Measurements from ENCODE around the gene PFN1. TPM values are rescaled to one million over a fixed set of nuclear protein-coding genes. Genes with fewer than 3 reads are reported as not detected.

Gene PFN1
- total and polyA plus RNA-seq, 4 donors, result 95.4 to 299 (median 244) TPM

Small RNAs within 50 kb of the gene (small RNA-seq; reads per million reads assigned to genes)
- 0.08 reads per million for gene MIR6864 (ENCODE audit: low replicate concordance)
- gene MIR6865 (ENCODE audit: low replicate concordance), result not detected

Other genes starting within 250 kb of the PFN1 start
- 10 to 100 TPM; 20.5 to 22.4 TPM for gene PELP1, start 244.4 kb downstream of the PFN1 start, total RNA-seq
- 10 to 100 TPM; 60.7 to 70.8 TPM for gene PELP1, start 244.4 kb downstream of the PFN1 start, polyA plus RNA-seq (ENCODE audit: insufficient read length in 2 of 2)
- gene ARRB2, start 237.9 kb downstream of the PFN1 start, total RNA-seq, result 10 to 100 TPM; 21.2 to 33.9 TPM
- gene ARRB2, start 237.9 kb downstream of the PFN1 start, polyA plus RNA-seq (ENCODE audit: insufficient read length in 2 of 2), result 100 to 1,000 TPM in 1 of 2 donors, 10 to 100 TPM in 1; 99.0 to 105 TPM
- 10 to 100 TPM in 1 of 2 donors, 1 to 10 TPM in 1; 9.5 to 32.1 TPM for gene MED11, start 217.1 kb downstream of the PFN1 start, total RNA-seq
- gene MED11, start 217.1 kb downstream of the PFN1 start, polyA plus RNA-seq (ENCODE audit: insufficient read length in 2 of 2), result 10 to 100 TPM; 27.3 to 27.4 TPM
- gene ZMYND15, start 208.7 kb downstream of the PFN1 start, total RNA-seq, result 1 to 10 TPM in 1 of 2 donors, under 1 TPM in 1; 0.89 to 2.0 TPM
- gene ZMYND15, start 208.7 kb downstream of the PFN1 start, polyA plus RNA-seq (ENCODE audit: insufficient read length in 2 of 2), result 1 to 10 TPM; 1.4 to 2.5 TPM
- 1 to 10 TPM; 7.5 to 8.0 TPM for gene CXCL16, start 208.6 kb downstream of the PFN1 start, total RNA-seq
- 10 to 100 TPM; 18.4 to 18.8 TPM for gene CXCL16, start 208.6 kb downstream of the PFN1 start, polyA plus RNA-seq (ENCODE audit: insufficient read length in 2 of 2)
- gene TM4SF5, start 176.6 kb downstream of the PFN1 start, total RNA-seq, result not detected
- gene TM4SF5, start 176.6 kb downstream of the PFN1 start, polyA plus RNA-seq (ENCODE audit: insufficient read length in 2 of 2), result not detected
- 1 to 10 TPM in 1 of 2 donors, under 1 TPM in 1; 0.99 to 2.0 TPM for gene VMO1, start 162.2 kb downstream of the PFN1 start, total RNA-seq
- gene VMO1, start 162.2 kb downstream of the PFN1 start, polyA plus RNA-seq (ENCODE audit: insufficient read length in 2 of 2), result 1 to 10 TPM; 2.0 to 2.7 TPM
- not detected for gene GLTPD2, start 159.6 kb downstream of the PFN1 start, total RNA-seq
- 1 to 10 TPM; 3.5 to 5.2 TPM for gene GLTPD2, start 159.6 kb downstream of the PFN1 start, polyA plus RNA-seq (ENCODE audit: insufficient read length in 2 of 2)
- 100 to 1,000 TPM in 1 of 2 donors, 10 to 100 TPM in 1; 94.1 to 146 TPM for gene PSMB6, start 152.4 kb downstream of the PFN1 start, total RNA-seq
- 100 to 1,000 TPM; 143 to 147 TPM for gene PSMB6, start 152.4 kb downstream of the PFN1 start, polyA plus RNA-seq (ENCODE audit: insufficient read length in 2 of 2)
- gene PLD2, start 141.4 kb downstream of the PFN1 start, total RNA-seq, result 10 to 100 TPM; 14.2 to 42.8 TPM
- gene PLD2, start 141.4 kb downstream of the PFN1 start, polyA plus RNA-seq (ENCODE audit: insufficient read length in 2 of 2), result 10 to 100 TPM; 29.8 to 46.9 TPM
- gene MINK1, start 115.2 kb downstream of the PFN1 start, total RNA-seq, result 10 to 100 TPM; 33.5 to 35.0 TPM
- 10 to 100 TPM; 67.2 to 86.2 TPM for gene MINK1, start 115.2 kb downstream of the PFN1 start, polyA plus RNA-seq (ENCODE audit: insufficient read length in 2 of 2)
- 1 to 10 TPM; 1.9 to 4.7 TPM for gene C17orf107, start 49.0 kb downstream of the PFN1 start, total RNA-seq
- gene C17orf107, start 49.0 kb downstream of the PFN1 start, polyA plus RNA-seq (ENCODE audit: insufficient read length in 2 of 2), result 1 to 10 TPM; 2.8 to 3.7 TPM
- under 1 TPM; 0.69 to 0.99 TPM for gene CHRNE, start 45.4 kb downstream of the PFN1 start, total RNA-seq
- 1 to 10 TPM; 1.1 to 1.9 TPM for gene CHRNE, start 45.4 kb downstream of the PFN1 start, polyA plus RNA-seq (ENCODE audit: insufficient read length in 2 of 2)
- under 1 TPM in 1 of 2 donors, not detected in 1; 0.06 TPM for gene GP1BA, start 16.3 kb downstream of the PFN1 start, total RNA-seq
- gene GP1BA, start 16.3 kb downstream of the PFN1 start, polyA plus RNA-seq (ENCODE audit: insufficient read length in 2 of 2), result 1 to 10 TPM in 1 of 2 donors, under 1 TPM in 1; 0.57 to 1.6 TPM
- 10 to 100 TPM; 57.2 to 63.0 TPM for gene SLC25A11, start 8.5 kb downstream of the PFN1 start, total RNA-seq
- 10 to 100 TPM; 84.0 to 95.2 TPM for gene SLC25A11, start 8.5 kb downstream of the PFN1 start, polyA plus RNA-seq (ENCODE audit: insufficient read length in 2 of 2)
- 10 to 100 TPM; 23.5 to 72.5 TPM for gene RNF167, start 8.3 kb downstream of the PFN1 start, total RNA-seq
- 100 to 1,000 TPM; 113 to 133 TPM for gene RNF167, start 8.3 kb downstream of the PFN1 start, polyA plus RNA-seq (ENCODE audit: insufficient read length in 2 of 2)
- 1 to 10 TPM; 4.9 to 7.3 TPM for gene ENO3, start 2.6 kb upstream of the PFN1 start, total RNA-seq
- 10 to 100 TPM in 1 of 2 donors, 1 to 10 TPM in 1; 8.1 to 17.1 TPM for gene ENO3, start 2.6 kb upstream of the PFN1 start, polyA plus RNA-seq (ENCODE audit: insufficient read length in 2 of 2)
- 10 to 100 TPM; 36.8 to 85.2 TPM for gene SPAG7, start 19.3 kb upstream of the PFN1 start, total RNA-seq
- 10 to 100 TPM; 94.7 to 96.6 TPM for gene SPAG7, start 19.3 kb upstream of the PFN1 start, polyA plus RNA-seq (ENCODE audit: insufficient read length in 2 of 2)
- gene CAMTA2, start 39.1 kb upstream of the PFN1 start, total RNA-seq, result 10 to 100 TPM; 12.6 to 20.3 TPM
- 10 to 100 TPM; 84.3 to 96.1 TPM for gene CAMTA2, start 39.1 kb upstream of the PFN1 start, polyA plus RNA-seq (ENCODE audit: insufficient read length in 2 of 2)
- 1 to 10 TPM in 1 of 2 donors, under 1 TPM in 1; 0.50 to 2.0 TPM for gene INCA1, start 49.0 kb upstream of the PFN1 start, total RNA-seq
- 1 to 10 TPM; 7.1 to 7.9 TPM for gene INCA1, start 49.0 kb upstream of the PFN1 start, polyA plus RNA-seq (ENCODE audit: insufficient read length in 2 of 2)
- 10 to 100 TPM; 24.4 to 52.3 TPM for gene KIF1C, start 49.4 kb upstream of the PFN1 start, total RNA-seq
- gene KIF1C, start 49.4 kb upstream of the PFN1 start, polyA plus RNA-seq (ENCODE audit: insufficient read length in 2 of 2), result 10 to 100 TPM; 41.7 to 56.0 TPM
- not detected for gene SLC52A1, start 86.9 kb upstream of the PFN1 start, total RNA-seq
- under 1 TPM; 0.19 to 0.38 TPM for gene SLC52A1, start 86.9 kb upstream of the PFN1 start, polyA plus RNA-seq (ENCODE audit: insufficient read length in 2 of 2)
- 1 to 10 TPM; 8.9 to 9.7 TPM for gene ZFP3, start 129.9 kb upstream of the PFN1 start, total RNA-seq
- 10 to 100 TPM; 13.2 to 16.1 TPM for gene ZFP3, start 129.9 kb upstream of the PFN1 start, polyA plus RNA-seq (ENCODE audit: insufficient read length in 2 of 2)
- 10 to 100 TPM in 1 of 2 donors, 1 to 10 TPM in 1; 8.7 to 16.5 TPM for gene ZNF232, start 163.3 kb upstream of the PFN1 start, total RNA-seq
- gene ZNF232, start 163.3 kb upstream of the PFN1 start, polyA plus RNA-seq (ENCODE audit: insufficient read length in 2 of 2), result 10 to 100 TPM; 12.6 to 29.5 TPM
- under 1 TPM; 0.10 to 0.66 TPM for gene USP6, start 167.5 kb upstream of the PFN1 start, total RNA-seq
- gene USP6, start 167.5 kb upstream of the PFN1 start, polyA plus RNA-seq (ENCODE audit: insufficient read length in 2 of 2), result 1 to 10 TPM; 3.2 to 9.8 TPM
- gene ZNF594, start 243.3 kb upstream of the PFN1 start, total RNA-seq, result 10 to 100 TPM; 17.9 to 25.9 TPM
- gene ZNF594, start 243.3 kb upstream of the PFN1 start, polyA plus RNA-seq (ENCODE audit: insufficient read length in 2 of 2), result 10 to 100 TPM; 12.4 to 15.0 TPM